ENCODE measurements around the gene SLC9A9.

- TF ChIP-seq, protein P1, sequence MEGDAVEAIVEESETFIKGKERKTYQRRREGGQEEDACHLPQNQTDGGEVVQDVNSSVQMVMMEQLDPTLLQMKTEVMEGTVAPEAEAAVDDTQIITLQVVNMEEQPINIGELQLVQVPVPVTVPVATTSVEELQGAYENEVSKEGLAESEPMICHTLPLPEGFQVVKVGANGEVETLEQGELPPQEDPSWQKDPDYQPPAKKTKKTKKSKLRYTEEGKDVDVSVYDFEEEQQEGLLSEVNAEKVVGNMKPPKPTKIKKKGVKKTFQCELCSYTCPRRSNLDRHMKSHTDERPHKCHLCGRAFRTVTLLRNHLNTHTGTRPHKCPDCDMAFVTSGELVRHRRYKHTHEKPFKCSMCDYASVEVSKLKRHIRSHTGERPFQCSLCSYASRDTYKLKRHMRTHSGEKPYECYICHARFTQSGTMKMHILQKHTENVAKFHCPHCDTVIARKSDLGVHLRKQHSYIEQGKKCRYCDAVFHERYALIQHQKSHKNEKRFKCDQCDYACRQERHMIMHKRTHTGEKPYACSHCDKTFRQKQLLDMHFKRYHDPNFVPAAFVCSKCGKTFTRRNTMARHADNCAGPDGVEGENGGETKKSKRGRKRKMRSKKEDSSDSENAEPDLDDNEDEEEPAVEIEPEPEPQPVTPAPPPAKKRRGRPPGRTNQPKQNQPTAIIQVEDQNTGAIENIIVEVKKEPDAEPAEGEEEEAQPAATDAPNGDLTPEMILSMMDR (IDR thresholded peaks at IDR 0.05; ENCODE audit: insufficient read depth, low read length), result no peak
- TF ChIP-seq, protein P2, sequence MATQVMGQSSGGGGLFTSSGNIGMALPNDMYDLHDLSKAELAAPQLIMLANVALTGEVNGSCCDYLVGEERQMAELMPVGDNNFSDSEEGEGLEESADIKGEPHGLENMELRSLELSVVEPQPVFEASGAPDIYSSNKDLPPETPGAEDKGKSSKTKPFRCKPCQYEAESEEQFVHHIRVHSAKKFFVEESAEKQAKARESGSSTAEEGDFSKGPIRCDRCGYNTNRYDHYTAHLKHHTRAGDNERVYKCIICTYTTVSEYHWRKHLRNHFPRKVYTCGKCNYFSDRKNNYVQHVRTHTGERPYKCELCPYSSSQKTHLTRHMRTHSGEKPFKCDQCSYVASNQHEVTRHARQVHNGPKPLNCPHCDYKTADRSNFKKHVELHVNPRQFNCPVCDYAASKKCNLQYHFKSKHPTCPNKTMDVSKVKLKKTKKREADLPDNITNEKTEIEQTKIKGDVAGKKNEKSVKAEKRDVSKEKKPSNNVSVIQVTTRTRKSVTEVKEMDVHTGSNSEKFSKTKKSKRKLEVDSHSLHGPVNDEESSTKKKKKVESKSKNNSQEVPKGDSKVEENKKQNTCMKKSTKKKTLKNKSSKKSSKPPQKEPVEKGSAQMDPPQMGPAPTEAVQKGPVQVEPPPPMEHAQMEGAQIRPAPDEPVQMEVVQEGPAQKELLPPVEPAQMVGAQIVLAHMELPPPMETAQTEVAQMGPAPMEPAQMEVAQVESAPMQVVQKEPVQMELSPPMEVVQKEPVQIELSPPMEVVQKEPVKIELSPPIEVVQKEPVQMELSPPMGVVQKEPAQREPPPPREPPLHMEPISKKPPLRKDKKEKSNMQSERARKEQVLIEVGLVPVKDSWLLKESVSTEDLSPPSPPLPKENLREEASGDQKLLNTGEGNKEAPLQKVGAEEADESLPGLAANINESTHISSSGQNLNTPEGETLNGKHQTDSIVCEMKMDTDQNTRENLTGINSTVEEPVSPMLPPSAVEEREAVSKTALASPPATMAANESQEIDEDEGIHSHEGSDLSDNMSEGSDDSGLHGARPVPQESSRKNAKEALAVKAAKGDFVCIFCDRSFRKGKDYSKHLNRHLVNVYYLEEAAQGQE (IDR thresholded peaks at IDR 0.05; ENCODE audit: insufficient replicate concordance, low read depth), result no peak
- TF ChIP-seq POLR2AphosphoS5 (IDR thresholded peaks at IDR 0.05; ENCODE audit: low read depth), result no peak
- TF ChIP-seq GABPA (IDR thresholded peaks at IDR 0.05; ENCODE audit: low read depth), result no peak
- no peak for TF ChIP-seq SPI1 (IDR thresholded peaks at IDR 0.05; ENCODE audit: borderline replicate concordance, low read depth)
These were observed 589.6 kb downstream of the SLC9A9 start for GRCh38 chr3:143258692-143259091.

Measured in HL-60 (cell line).